OCI-LY1 (cell line): ENCODE measurements around the gene VBP1.

Experiments
- EZH2 ChIP-seq: fragments of 200-600 bp; sonication (generic), shearing (Covaris generic); IDR thresholded peaks from 2 replicates; pipeline ENCODE4 v1.8.0; 2017; ENCODE audit warnings: borderline replicate concordance, mixed run types, mild to moderate bottlenecking, antibody characterized with exemption, low read length, moderate library complexity, mixed read lengths
- TF ChIP-seq, protein P1 (sequence below): fragments of 200-600 bp; sonication (generic), shearing (Covaris generic); IDR thresholded peaks from 2 replicates; pipeline ENCODE4 v1.5.1; 2017; ENCODE audit warnings: mild to moderate bottlenecking, antibody characterized with exemption, low read length, moderate library complexity, mixed read lengths

DNA sequence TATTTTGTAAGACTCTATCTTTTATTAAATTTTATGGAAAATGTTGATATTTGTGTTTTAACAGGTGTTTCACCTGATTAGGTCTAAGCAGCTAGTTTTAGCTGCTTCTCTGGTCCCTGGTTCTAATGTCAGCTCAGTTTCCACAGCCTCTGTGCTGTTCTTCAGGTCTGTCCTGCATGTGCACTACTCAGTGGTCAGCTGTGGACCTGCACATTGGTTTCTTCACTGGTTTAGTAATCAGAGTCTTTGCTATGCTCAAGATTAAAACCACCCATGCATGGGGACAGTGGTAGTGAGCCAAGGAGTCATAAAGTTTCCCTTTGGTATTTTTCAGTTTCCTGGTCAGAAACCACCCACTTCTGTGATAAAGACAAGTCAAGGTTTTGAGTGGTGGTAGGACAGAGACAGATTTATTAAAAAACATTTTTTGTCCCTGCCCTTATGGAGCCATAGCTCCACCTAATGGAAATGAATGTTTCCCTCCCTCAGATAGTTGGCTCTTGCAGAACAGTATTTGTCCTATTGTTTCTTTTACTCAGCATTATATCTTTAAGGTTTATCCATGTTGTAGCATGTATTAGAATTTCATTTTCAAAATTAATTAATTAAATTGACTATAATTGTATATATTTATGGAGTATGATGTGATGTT lies 36.8 kb upstream of the VBP1 start:
- no peak for TF ChIP-seq EZH2
- TF ChIP-seq, protein P1, sequence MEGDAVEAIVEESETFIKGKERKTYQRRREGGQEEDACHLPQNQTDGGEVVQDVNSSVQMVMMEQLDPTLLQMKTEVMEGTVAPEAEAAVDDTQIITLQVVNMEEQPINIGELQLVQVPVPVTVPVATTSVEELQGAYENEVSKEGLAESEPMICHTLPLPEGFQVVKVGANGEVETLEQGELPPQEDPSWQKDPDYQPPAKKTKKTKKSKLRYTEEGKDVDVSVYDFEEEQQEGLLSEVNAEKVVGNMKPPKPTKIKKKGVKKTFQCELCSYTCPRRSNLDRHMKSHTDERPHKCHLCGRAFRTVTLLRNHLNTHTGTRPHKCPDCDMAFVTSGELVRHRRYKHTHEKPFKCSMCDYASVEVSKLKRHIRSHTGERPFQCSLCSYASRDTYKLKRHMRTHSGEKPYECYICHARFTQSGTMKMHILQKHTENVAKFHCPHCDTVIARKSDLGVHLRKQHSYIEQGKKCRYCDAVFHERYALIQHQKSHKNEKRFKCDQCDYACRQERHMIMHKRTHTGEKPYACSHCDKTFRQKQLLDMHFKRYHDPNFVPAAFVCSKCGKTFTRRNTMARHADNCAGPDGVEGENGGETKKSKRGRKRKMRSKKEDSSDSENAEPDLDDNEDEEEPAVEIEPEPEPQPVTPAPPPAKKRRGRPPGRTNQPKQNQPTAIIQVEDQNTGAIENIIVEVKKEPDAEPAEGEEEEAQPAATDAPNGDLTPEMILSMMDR = no peak
